NCI-H1092 (cell line): ENCODE results near the gene GIN1.
"Not testable (repeated sequence)": the region's sequence is repeated elsewhere in the genome, so short reads cannot be mapped to it uniquely, and the experiment has no call there.

Experiments used
- DNase-seq: peaks from one replicate; lab custom pipeline; 2025; lab: John Stamatoyannopoulos, UW

The GIN1 gene

GRCh38 chr5:103109277-103109676 is 10.7 kb downstream of the GIN1 start:
- no peak for DNase-seq

GRCh38 chr5:103108086-103108485 is 11.9 kb downstream of the GIN1 start:
- no peak for DNase-seq

GRCh38 chr5:103102234-103102633 is 17.7 kb downstream of the GIN1 start:
- DNase-seq: no peak

GRCh38 chr5:103101079-103101750 is 18.7 kb downstream of the GIN1 start:
- DNase-seq: no peak

GRCh38 chr5:103098993-103099392 is 20.9 kb downstream of the GIN1 start:
- DNase-seq: no peak

- no peak for DNase-seq
These were observed 25.2 kb downstream of the GIN1 start for GRCh38 chr5:103094737-103095136.

GRCh38 chr5:103093727-103094126 is 26.2 kb downstream of the GIN1 start:
- no peak for DNase-seq

- no peak for DNase-seq
These were observed 27.3 kb downstream of the GIN1 start for GRCh38 chr5:103092676-103093075.

GRCh38 chr5:103090791-103091190 is 29.1 kb downstream of the GIN1 start:
- no peak for DNase-seq

GRCh38 chr5:103089272-103089671 is 30.7 kb downstream of the GIN1 start:
- DNase-seq: no peak

- DNase-seq: no peak
These were observed 33.4 kb downstream of the GIN1 start for GRCh38 chr5:103086547-103086946.

GRCh38 chr5:103079796-103080195 is 40.1 kb downstream of the GIN1 start:
- DNase-seq: no peak

- DNase-seq: no peak
These were observed 44.5 kb downstream of the GIN1 start for GRCh38 chr5:103075442-103075841.

GRCh38 chr5:103073500-103073899 is 46.4 kb downstream of the GIN1 start:
- DNase-seq: not testable (repeated sequence)

GRCh38 chr5:103066326-103066725 is 53.6 kb downstream of the GIN1 start:
- no peak for DNase-seq

GRCh38 chr5:103060424-103060954 is 59.4 kb downstream of the GIN1 start:
- no peak for DNase-seq

- no peak for DNase-seq
These were observed 60.4 kb downstream of the GIN1 start for GRCh38 chr5:103059525-103059924.

- no peak for DNase-seq
These were observed 62.5 kb downstream of the GIN1 start for GRCh38 chr5:103057208-103058130.

GRCh38 chr5:103046706-103047105 is 73.2 kb downstream of the GIN1 start:
- DNase-seq: not testable (repeated sequence)

GRCh38 chr5:103041071-103041676 is 78.8 kb downstream of the GIN1 start:
- peak; percentile 24 for DNase-seq

GRCh38 chr5:103037673-103038455 is 82.1 kb downstream of the GIN1 start:
- no peak for DNase-seq

- no peak for DNase-seq
These were observed 83.3 kb downstream of the GIN1 start for GRCh38 chr5:103036601-103037000.
